Muscle layer of duodenum (tissue), 2 donors: ENCODE data around the gene GNAI2.

ENCODE experiments used
- H3K27ac ChIP-seq: one replicate; pipeline ENCODE4 v1.7.0; 2013; ENCODE audit warnings: mild to moderate bottlenecking, low read length
- H3K27me3 ChIP-seq: one replicate; pipeline ENCODE4 v1.7.0; 2013; ENCODE audit warnings: low read depth, mild to moderate bottlenecking, control low read depth, low read length
- H3K36me3 ChIP-seq, 2 donors: one replicate each; pipeline ENCODE4 v1.7.0; 2013; ENCODE audit warnings: low read length in 2 of 2, control low read depth in 1 of 2, mild to moderate bottlenecking in 1 of 2; ENCODE audit not compliant: insufficient read depth in 2 of 2, control insufficient read depth in 1 of 2
- H3K4me1 ChIP-seq, 2 donors: one replicate each; pipeline ENCODE4 v1.7.0; 2013; ENCODE audit warnings: low read length in 2 of 2, mild to moderate bottlenecking in 2 of 2, control low read depth in 1 of 2, moderate library complexity in 1 of 2; ENCODE audit not compliant: insufficient read depth in 2 of 2, control insufficient read depth in 1 of 2
- H3K4me3 ChIP-seq, 2 donors: one replicate each; pipeline ENCODE4 v1.7.0; 2013; ENCODE audit warnings: low read length in 2 of 2, low read depth in 1 of 2, mild to moderate bottlenecking in 1 of 2
- H3K9me3 ChIP-seq, 2 donors: one replicate each; pipeline ENCODE4 v1.7.0; 2013; ENCODE audit warnings: low read length in 2 of 2, control low read depth in 1 of 2, mild to moderate bottlenecking in 1 of 2; ENCODE audit not compliant: control insufficient read depth in 1 of 2
- donor health status: healthy.

GNAI2 gene

GRCh38 chr3:50288387-50289007, 52.5 kb downstream of the GNAI2 start:
- Histone ChIP-seq H3K4me1 (peaks cover 5 to 24% of the 10 kb centered on the region in 2 donors), H3K36me3 (peaks cover 32 to 43% of the 10 kb centered on the region in 2 donors), H3K27ac (no peak overlapping the region), H3K4me3 (no peak overlapping the region), H3K9me3 (no peaks in the 10 kb centered on the region), H3K27me3 (no peaks in the 10 kb centered on the region)

GRCh38 chr3:50289130-50289529, 53.1 kb downstream of the GNAI2 start:
- Histone ChIP-seq H3K27ac (no peak overlapping the region), H3K4me3 (no peak overlapping the region)

GRCh38 chr3:50290161-50290641, 54.2 kb downstream of the GNAI2 start:
- H3K4me1 ChIP-seq, result peaks cover 5 to 24% of the 10 kb centered on the region in 2 donors
- no peak overlapping the region for H3K4me3 ChIP-seq
- no peaks in the 10 kb centered on the region for H3K27me3 ChIP-seq
- H3K9me3 ChIP-seq, result no peaks in the 10 kb centered on the region
- peaks cover 32 to 43% of the 10 kb centered on the region in 2 donors for H3K36me3 ChIP-seq
- H3K27ac ChIP-seq, result no peak overlapping the region

More at GRCh38 chr3:50289130-50289529, 53.1 kb downstream of the GNAI2 start:
- Histone ChIP-seq H3K27me3 (no peaks in the 10 kb centered on the region), H3K9me3 (no peaks in the 10 kb centered on the region), H3K4me1 (peaks cover 5 to 24% of the 10 kb centered on the region in 2 donors), H3K36me3 (peaks cover 32 to 43% of the 10 kb centered on the region in 2 donors)

- H3K4me1 ChIP-seq, result peaks cover 5 to 24% of the 10 kb centered on the region in 2 donors
- H3K4me3 ChIP-seq, result peak within 1 kb of the TSS; percentile 84 to 90
- H3K36me3 ChIP-seq, result peaks cover 26 to 32% of the 10 kb centered on the region in 2 donors
- H3K9me3 ChIP-seq, result no peaks in the 10 kb centered on the region
- H3K27ac ChIP-seq, result peak within 1 kb of the TSS; percentile 93
- no peaks in the 10 kb centered on the region for H3K27me3 ChIP-seq
Observed at GRCh38 chr3:50292159-50293078, 56.4 kb downstream of the GNAI2 start, which contains the start of gene IFRD2. Gene IFRD2, minus strand, starts transcription at chr3:50292429. Its CDS starts 155 bp downstream, at chr3:50292274.

- Histone ChIP-seq H3K9me3 (no peaks in the 10 kb centered on the region), H3K36me3 (peaks cover 18 to 23% of the 10 kb centered on the region in 2 donors), H3K4me1 (peaks cover 6 to 31% of the 10 kb centered on the region in 2 donors), H3K4me3 (peak overlapping the region; percentile 64 to 90), H3K27me3 (no peaks in the 10 kb centered on the region), H3K27ac (peak overlapping the region; percentile 93)
Observed at GRCh38 chr3:50293079-50293801, 57.2 kb downstream of the GNAI2 start.

- H3K27ac ChIP-seq, result no peak overlapping the region
- H3K4me1 ChIP-seq, result peaks cover 11 to 37% of the 10 kb centered on the region in 2 donors
- no peak overlapping the region for H3K4me3 ChIP-seq
- no peaks in the 10 kb centered on the region for H3K9me3 ChIP-seq
- peaks cover 9 to 15% of the 10 kb centered on the region in 2 donors for H3K36me3 ChIP-seq
- no peaks in the 10 kb centered on the region for H3K27me3 ChIP-seq
Observed at GRCh38 chr3:50294089-50294488, 58.1 kb downstream of the GNAI2 start.

- Histone ChIP-seq H3K27me3 (no peaks in the 10 kb centered on the region), H3K4me1 (peaks cover 11 to 37% of the 10 kb centered on the region in 2 donors), H3K36me3 (peaks cover 3 to 8% of the 10 kb centered on the region in 2 donors), H3K4me3 (no peak overlapping the region), H3K27ac (no peak overlapping the region), H3K9me3 (no peaks in the 10 kb centered on the region)
Observed at GRCh38 chr3:50294492-50295403, 58.7 kb downstream of the GNAI2 start.

GRCh38 chr3:50295553-50296431, 59.8 kb downstream of the GNAI2 start:
- Histone ChIP-seq H3K27me3 (no peaks in the 10 kb centered on the region), H3K4me3 (no peak overlapping the region), H3K27ac (no peak overlapping the region), H3K4me1 (peaks cover 19 to 44% of the 10 kb centered on the region in 2 donors), H3K9me3 (no peaks in the 10 kb centered on the region), H3K36me3 (no peaks in the 10 kb centered on the region)

GRCh38 chr3:50296721-50297383, 60.8 kb downstream of the GNAI2 start:
- peaks cover 22 to 38% of the 10 kb centered on the region in 2 donors for H3K4me1 ChIP-seq
- no peaks in the 10 kb centered on the region for H3K27me3 ChIP-seq
- H3K27ac ChIP-seq, result no peak overlapping the region
- no peaks in the 10 kb centered on the region for H3K9me3 ChIP-seq
- H3K4me3 ChIP-seq, result no peak overlapping the region
- H3K36me3 ChIP-seq, result no peaks in the 10 kb centered on the region
